HG03045 (cell line): Measurements from ENCODE around the gene MBOAT2.
"Not testable (repeated sequence)": the region's sequence is repeated elsewhere in the genome, so short reads cannot be mapped to it uniquely, and the experiment has no call there.

ENCODE experiments used
- ATAC-seq: cut with Tn5 transposase; IDR thresholded peaks from one replicate; pipeline ENCODE4 v1.9.1; 2021; ENCODE audit warnings: mild to moderate bottlenecking, moderate library complexity; ENCODE audit not compliant: unreplicated experiment

Gene MBOAT2

DNA sequence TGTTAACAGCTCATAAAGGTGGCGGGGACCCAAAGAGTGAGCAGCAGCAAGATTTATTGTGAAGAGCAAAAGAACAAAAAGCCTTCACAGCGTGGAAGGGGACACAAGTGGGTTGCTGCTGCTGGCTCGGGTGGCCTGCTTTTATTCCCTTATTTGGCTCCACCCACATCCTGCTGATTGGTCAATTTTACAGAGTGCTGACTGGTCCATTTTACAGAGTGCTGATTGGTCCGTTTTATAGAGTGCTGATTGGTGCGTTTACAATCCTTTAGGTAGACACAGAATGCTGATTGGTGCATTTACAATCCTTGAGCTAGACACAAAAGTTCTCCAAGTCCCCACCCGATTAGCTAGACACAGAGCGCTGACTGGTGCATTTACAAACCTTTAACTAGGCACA lies 100.7 kb downstream of the MBOAT2 start:
- ATAC-seq, result not testable (repeated sequence)

DNA sequence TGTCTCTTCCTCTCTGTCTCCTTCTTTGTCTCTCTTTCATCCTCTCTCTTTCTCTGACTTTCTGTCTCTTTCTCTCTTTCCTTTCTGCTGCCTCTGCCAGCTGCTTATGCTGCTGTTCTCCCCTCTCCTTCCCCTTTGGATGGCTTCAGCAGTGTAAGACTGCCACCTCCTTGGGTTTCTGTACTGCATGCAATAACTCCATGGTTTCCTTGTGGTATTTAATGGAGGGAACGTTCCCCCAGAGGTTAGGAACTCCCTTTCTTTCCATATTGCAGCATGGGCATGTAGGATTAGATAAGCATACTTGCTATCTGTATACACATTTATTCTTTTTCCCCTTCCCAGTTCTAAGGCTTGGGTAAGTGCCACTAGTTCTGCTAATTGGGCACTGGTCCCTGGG lies 106.3 kb downstream of the MBOAT2 start:
- ATAC-seq, result not testable (repeated sequence)

DNA sequence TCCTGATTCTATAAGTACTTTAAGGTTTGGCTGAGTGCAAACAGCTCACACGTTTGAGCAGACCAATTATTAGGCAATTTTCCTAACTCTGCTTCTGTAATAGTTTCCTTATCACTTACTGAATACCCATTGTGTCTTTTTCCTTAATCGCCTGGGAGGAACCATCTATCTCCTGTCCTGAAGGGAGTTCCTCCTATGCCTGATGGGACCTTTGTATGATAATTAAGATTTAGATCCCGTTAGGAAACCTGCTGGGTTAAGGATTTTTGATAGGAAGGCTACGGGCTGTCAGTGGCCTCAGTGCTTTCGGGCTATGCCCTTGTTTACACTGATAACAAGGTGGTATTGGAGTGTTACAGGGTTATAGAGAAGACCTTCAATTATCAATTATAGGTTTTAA lies 106.8 kb downstream of the MBOAT2 start:
- not testable (repeated sequence) for ATAC-seq

DNA sequence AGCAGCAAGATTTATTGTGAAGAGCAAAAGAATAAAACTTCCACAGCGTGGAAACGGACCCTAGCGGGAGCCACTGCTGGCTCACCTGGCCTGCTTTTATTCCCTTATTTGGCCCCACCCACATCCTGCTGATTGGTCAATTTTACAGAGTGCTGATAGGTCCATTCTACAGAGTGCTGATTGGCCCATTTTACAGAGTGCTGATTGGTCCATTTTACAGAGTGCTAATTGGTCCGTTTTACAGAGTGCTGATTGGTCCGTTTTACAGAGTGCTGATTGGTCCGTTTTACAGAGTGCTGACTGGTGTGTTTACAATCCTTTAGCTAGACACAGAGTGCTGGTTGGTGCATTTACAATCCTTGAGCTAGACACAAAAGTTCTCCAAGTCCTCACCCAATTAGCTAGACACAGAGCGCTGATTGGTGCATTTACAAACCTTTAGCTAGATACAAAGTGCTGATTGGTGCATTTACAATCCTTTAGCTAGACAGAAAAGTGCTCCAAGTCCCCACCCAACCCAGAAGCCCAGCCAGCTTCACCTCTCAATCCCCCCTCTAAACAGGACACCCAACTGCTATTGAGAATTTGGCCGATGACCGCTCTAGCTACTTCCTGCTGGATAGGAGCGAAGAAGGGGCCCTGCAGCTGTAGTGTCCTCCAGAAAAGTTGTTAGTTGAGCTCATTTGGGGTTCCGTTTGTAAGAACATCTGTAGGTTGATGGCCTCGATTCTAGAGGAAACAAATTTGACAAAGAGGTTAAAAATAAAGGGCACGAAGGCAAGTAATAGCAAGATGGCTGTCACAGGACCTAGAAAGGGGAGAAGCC lies 108.2 kb downstream of the MBOAT2 start:
- not testable (repeated sequence) for ATAC-seq

DNA sequence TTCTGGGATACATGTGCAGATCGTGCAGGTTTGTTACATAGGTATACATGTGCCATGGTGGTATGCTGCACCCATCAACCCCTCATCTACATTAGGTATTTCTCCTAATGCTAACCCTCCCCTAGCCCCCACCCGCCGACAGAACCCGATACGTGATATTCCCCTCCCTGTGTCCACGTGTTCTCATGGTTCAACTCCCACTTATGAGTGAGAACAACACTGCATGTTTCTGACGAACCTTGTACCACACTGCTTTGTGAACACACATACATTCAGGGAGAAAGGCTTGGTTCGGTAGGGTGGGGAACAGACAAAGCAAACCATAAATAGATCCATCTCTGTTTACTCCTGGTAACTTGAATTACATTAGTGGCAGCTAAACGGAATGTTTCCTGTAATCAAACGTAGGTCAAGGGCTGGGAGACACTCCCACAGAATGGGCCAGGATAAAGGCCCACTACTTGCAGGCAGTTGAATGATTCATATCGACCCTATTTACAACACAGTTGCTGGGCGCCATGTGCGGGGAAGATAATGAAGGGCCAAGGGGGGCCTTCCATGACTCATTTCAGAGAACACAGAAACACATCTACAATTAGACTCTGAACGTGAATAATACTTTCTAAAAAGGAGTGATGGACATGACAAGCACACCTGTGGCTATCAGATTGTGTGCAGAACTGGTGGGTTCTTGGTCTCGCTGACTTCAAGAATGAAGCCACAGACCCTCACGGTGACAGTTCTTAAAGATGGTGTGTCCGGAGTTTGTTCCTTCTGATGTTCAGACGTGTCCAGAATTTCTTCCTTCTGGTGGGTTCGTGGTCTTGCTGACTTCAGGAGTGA lies 109.3 kb downstream of the MBOAT2 start:
- ATAC-seq, result no peak

DNA sequence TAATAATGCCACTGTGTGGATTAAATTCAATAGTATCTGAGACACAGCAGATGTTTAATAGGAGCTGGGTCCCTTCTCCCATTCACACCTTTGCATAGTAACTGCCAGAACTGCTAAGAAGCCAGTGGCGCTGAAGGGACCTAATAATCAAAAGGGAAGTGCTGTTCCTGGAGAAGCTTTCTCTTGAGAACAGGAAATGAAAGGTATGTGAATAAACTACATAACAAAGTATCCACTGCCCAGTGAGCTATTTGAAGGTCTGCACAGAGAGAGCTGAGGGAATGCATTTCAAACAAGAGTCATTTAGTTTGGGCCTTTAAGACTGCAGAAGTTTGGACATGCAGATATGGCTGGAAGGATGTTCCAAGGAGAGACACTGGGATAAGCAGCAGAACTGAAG lies 110.0 kb downstream of the MBOAT2 start:
- ATAC-seq, result no peak

DNA sequence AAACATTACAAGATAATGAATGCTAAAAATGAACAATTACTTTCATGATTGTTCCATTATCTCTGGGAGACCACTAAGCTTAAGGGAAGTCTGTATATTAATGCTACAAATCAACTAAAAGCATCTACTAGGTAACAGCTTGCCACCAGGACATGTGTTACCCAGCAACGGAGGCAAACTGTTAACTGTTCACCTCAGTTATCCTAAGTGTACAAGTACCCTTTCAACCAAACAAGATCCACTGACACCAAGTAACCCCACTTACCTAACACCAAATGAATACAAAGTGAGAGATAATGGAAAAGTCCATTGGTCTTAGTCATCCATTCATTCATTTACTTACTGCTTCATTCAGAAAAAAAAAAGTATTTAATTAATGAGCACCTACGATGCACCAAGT lies 111.4 kb downstream of the MBOAT2 start:
- ATAC-seq, result no peak

DNA sequence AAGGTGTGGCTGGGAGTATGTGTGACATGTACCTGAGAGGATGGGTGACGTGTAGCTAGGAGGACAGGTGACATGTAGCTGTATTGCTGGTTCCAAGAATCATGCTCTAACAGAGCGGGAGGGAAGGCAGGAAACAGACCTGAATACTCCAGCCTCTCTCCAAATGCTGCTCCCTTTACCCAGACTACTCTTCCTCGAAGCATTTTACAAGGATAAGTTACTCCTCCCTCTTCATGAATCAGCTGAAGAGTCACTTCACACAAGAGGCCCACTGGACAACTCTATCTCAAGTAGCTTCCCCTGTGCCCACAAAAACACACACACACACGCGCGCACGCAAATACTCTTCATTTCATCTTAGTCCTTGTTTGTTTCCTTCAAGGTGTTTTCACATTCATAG lies 113.5 kb downstream of the MBOAT2 start:
- no peak for ATAC-seq

DNA sequence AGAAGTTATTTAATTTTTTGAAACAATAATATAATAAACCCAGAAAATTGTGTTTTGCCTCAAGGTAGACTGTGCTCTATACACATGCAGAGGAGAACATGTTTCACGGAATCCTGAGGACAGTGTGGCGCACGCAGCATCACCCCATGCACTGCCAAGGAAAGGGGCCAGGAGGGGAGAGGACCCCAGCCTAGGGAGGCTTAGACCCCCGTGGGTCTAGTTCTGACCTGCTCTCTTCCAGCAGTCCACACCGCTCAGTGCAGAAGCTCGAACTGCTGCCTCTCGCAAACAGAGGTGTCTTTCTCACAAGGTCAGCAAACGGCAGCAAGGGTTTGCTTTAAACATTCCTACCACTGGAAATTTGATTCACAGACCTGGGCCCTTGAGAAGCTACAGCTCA lies 114.5 kb downstream of the MBOAT2 start:
- no peak for ATAC-seq

DNA sequence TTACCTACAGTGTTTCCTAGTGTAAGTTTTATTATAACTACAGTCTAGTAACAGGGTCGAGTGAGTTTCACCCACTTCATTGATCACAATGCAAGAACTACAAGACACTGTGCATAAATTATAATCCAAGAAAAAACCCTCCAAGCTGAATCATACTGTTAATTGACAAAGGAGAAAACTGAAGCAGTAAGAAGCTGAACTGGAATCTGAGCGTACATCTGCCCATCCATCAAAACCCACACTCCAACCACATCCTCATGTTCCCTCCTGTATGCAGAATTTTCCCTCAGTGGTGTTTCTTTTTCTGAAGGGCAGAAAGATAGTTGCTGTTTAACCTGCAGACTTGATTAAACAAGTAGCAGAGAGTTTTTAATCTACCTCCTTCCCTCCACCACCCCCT lies 116.6 kb downstream of the MBOAT2 start:
- no peak for ATAC-seq

DNA sequence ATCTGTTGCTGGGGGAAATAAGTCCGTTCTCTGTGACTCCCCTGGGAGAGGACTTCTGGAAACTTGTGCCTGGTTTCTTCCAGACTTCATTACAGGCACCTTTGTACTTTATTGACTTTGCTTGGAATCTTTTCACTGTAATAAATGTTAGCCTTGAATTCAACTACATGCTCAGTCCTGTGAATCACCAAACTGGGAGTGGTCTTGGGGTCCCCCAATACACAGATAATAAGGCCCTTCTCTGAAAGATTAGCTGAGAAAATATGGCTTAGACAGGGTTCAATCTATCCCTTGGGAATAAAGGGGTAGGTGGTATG lies 117.3 kb downstream of the MBOAT2 start:
- ATAC-seq, result no peak

DNA sequence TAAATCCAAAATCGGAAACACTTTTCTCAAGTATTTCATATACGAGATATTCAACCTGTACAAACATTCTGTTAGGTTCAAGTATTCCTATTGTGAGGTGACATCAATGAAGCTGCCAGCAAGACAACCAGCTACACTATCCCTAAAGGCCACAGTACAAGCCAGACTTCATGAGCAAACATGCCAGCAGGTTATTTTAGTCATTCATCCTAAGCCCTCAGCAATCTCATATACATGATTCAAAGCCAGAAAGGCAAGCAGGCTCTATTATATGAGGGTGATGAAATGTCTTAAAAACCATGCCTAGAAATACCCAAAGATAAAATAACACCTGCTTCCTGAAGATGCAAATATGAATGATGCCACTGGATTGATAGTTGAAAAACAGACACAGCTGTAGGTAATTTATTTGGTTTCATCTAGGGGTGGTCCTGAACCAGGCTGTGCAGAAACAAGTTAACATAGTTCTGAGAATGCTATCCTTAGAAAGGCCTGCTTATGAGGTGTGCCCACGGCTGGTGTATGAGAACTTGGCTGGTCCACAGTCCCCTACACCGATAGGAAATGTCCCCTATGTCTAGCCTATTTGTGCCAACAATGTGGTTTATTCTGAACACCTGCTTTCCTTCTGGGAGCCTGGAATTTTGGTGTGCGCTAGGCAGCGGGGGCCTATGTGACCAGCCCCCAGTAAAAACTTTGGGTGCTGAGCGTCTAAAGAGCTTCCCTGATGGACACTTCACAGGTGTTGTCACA lies 117.9 kb downstream of the MBOAT2 start:
- no peak for ATAC-seq

DNA sequence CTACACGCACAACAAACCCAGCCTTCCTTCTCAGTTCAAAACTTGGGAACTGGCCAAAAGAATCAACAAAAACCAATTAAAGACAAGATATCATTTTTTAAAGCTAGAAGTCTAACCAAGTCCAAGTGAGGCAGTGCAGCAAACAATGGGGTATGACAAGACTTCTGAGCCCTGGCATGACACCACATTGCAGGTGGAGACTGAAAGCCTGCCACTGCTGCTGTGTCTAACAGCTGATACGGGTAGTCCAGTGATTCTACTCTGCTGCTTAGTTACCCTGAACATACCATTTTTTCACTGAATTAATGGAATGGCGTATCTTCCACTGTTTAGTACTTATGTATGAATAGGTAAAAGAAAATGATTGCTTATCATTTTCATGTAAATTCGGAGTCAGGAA lies 118.7 kb downstream of the MBOAT2 start:
- ATAC-seq, result no peak

DNA sequence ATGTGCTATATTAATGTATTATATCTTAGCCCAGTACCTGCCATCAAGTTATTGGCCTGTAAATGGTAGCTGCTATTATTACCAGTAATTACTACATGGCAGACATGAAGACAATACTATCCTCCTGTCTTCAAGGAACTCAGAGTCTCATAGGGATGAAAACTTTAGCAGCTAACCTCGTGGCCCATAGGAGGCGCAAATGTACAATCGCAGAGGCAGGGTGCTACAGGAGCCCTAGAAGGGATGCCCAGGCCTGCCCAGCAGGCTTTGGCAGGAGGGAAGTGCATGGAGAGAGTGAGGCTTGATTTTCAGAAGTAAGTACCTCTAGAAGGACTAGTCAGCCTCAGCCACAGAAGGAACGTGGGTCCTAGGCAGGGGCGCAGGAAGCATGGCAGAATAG lies 121.4 kb downstream of the MBOAT2 start:
- ATAC-seq, result no peak

DNA sequence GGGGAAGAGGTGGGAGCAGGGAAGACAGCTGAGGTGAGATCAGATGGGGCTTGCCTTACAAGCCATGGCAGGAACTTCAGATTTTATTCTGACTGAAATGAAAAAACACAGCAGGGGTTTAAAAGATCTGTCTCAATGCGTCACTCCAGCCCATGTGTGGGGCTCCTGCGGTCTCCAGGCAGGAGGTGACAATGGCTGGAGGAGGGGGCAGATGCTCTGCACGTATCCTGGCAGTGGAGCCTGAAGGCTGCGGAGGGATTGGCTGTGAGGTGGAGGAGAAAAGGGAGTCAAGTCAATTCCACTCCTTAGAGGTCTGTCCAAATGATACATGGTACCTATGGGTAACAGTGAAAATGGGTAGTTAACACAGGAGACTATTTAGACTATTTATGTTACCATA lies 125.6 kb downstream of the MBOAT2 start:
- no peak for ATAC-seq

DNA sequence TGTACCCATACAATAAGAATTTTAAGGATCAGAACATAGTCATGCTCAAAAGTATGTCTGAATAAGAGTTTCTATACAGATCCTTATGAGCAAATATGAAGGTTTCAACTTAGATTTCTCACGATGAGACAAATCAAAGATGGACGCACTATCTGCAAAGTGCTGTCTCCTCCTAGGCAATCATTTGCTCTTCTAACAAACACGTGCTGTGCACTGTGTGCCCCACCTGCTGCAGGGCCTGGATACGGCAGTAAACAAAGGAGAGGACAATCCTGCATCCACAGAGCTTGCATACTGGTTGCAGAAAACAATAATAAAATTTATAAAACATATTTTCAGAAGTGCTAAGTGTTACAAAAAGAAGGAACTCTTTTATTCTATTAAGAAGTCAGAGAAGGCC lies 126.2 kb downstream of the MBOAT2 start:
- ATAC-seq, result no peak

DNA sequence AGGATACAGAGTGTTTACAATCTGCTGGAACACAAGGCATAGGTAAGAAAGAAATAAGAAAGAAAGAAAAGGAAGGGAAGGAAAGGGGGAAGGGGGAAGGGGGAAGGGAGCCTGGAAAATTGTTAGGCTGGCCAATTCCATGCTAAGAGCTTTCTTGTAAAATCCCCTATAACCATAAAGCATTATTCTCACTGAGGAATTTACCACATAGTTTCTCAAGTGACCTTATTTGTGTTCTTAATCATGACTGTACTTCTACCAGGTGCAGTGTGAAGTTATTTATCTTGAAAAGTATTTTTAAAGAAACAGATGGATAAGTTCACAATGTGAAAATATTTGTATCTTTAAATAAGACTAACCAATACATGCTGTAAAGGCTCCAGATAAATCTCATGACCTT lies 126.9 kb downstream of the MBOAT2 start:
- ATAC-seq, result no peak

DNA sequence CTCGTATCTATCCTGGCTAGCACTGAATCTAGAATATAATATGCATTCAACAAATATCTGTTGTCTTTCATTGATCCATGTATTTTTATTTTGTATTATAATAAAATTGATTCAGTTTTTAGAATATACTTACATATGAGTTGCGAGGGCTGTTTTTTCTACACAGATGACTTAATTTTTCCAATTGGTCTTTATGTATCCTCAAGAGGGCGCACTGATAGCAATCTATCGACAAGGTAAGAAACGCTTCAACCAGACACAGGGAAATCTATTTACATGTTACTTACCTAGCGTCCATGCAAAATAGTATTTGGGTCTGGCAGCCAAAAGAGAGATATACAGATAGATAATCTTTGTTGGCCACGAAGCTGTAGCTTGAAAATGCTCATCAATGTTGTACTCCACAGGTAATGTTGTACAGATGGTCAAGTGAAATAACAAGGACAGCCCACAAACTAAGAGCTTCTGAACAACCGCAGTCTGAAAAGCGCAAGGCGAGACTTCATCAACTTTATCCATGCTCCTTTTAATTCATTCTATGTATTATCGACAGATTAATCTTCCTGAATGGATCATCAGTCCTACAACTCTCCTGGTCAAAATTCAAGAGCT lies 130.6 kb downstream of the MBOAT2 start:
- no peak for ATAC-seq

DNA sequence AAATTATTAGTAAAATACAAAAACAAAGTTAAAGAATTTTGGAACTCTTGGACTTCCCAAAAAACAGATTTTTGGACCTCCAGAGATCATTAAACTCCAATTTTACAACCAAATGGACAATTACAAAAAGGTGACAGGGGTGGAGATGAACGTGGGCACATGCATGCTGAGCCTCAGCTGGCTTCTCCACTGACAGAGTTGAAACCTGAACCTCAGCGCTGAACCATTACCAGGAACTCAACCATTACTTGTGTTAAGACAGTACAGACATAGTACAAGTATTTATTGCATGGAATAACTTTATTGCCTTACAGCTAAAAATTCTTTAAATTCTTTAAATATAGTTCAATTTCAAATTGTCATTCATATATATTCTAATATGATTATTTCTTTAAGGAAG lies 133.0 kb downstream of the MBOAT2 start:
- no peak for ATAC-seq

DNA sequence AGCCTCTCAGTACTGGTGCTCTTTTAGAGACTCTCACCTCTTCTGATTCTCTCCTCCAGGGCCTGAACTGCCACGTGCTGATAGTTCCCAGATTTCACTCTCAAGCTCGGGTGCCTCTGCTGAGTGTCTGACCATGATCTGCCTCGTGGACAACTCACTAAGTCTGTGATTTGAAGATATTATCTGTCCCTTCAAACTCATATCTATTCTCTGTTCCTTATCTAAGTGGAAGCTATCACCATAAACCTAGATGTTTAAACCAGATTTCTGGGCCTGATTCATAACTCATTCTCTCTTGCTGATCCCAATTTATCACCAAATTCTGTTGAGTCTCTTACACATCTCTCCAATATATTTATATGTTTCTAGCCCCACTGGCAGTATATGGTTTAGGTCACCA lies 136.1 kb downstream of the MBOAT2 start:
- ATAC-seq, result no peak

DNA sequence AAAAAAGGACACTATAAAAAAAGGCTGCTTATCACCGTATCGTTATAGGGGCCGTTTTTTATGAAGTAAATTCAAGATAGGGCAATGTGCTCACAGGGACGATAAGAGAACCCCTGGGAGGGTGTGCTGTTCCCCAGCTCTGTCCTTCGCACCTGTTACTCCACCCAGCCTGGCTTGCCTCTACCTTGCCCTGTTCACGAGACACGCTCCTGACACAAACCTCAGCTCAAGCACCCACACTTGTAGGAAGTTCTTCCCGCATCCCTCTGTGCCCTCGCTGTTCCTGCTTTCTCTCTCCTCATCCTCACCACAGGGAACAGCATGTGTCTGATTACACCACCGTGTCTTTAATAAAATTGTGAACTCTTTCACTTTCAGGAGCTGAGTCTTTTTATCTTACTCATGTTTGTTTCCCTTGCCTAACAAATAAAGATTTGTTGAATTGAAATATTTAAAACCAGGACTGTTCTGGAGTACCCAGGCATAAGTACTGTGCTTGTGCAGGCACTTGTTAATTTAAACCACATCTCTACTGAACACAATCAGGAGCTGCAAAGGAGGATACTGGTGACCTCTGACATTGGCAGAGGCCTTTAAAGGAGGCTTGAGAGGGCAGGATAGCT lies 140.0 kb downstream of the MBOAT2 start:
- no peak for ATAC-seq
